Keratinocyte (primary cell): ENCODE results near the gene METTL27.

Experiments
- CTCF ChIP-seq, 3 experiments: IDR thresholded peaks in 1 of 3; conservative IDR thresholded peaks in 1 of 3; optimal IDR thresholded peaks in 1 of 3; 2 replicates in 2 of 3; 3 replicates in 1 of 3; pipeline versions ENCODE3 to v1.5.1; 2011; ENCODE audit warnings: low read length in 3 of 3, mild to moderate bottlenecking in 3 of 3, moderate library complexity in 2 of 3, control low read depth in 1 of 3, inconsistent platforms in 1 of 3; ENCODE audit not compliant: insufficient read depth in 2 of 3; ENCODE audit errors: extremely low read depth in 1 of 3
- EZH2 ChIP-seq: IDR thresholded peaks from one replicate; pipeline ENCODE4 v1.6.1; 2012; ENCODE audit warnings: inconsistent platforms, mild to moderate bottlenecking, low read length, moderate library complexity

DNA sequence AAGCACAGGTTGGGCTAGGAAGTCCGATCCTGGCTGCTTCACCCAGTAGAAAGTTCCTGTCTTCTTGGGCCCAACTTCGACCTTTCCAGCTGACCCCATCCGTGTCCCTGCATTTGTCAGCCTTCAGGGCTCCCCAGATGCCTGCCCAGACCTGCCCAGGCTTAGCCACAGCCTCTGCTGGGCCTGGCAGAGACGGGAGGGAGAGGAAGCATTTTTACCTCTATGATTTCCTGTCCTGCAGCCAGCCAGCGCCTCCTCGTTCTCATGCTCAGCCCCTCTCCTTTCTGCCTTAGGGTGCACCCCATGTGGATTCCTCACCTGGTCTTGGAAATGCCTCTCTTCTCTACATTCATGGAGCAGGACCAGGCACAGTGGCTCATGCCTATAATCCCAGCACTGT, 3.7 kb downstream of the METTL27 start:
- TF ChIP-seq CTCF (optimal IDR thresholded peaks at IDR 0.05 in 1 of 3, IDR thresholded peaks at IDR 0.05 in 1 of 3, conservative IDR thresholded peaks at IDR 0.05 in 1 of 3; ENCODE audit: extremely low read depth in 1 of 3, insufficient read depth in 2 of 3, low read length in 3 of 3) (peak in 1 of 3 experiments; percentile 27), EZH2 (no peak)
